Frontal cortex (tissue), 4 donors: ENCODE measurements around the gene WDPCP. TPM values are rescaled to one million over a fixed set of nuclear protein-coding genes. Genes with fewer than 3 reads are reported as not detected.
"Not testable (repeated sequence)": the region's sequence is repeated elsewhere in the genome, so short reads cannot be mapped to it uniquely, and the experiment has no call there.

Experiments used
- DNase-seq, 2 donors: peaks; one replicate each; pipeline ENCODE4 v3.0.0; 2012; ENCODE audit warnings: low spot score in 2 of 2
- FAIRE-seq: peaks from 2 replicates; lab custom pipeline; 2012; peaks lifted over from hg19 to GRCh38; lab: Jason Lieb, UNC
- total RNA-seq: library from RNA; depleted of rRNA; stranded (reverse); fragments of >200 nt; gene quantifications from one replicate; pipeline ENCODE4 v1.2.3, GENCODE V29; 2014
- donor health status: control.
- donor health status: control.
- donor health status: control.

Gene WDPCP
- total RNA-seq, 1 donor from 2014 or later, result 43.2 TPM

DNA sequence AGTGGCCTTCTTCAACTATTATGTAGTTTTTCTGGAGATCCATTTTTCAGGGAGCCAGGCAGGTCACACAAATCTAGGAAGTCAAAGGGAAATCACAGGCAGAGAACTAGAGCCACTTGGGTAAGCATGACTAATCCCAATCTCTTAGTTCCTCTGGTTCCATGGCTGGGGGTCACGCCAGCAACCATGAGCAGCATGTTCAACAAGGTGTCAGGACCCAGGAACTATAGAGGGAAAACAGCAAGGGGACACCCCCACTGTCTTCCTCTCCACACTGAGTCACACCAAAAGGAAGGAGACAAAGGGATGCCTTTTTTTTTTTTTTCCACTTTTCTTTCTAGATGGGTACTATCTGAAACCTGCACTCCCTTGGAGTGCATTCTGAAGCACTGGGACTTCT lies 286.8 kb downstream of the WDPCP start:
- no peak for FAIRE-seq
- no peak for DNase-seq

DNA sequence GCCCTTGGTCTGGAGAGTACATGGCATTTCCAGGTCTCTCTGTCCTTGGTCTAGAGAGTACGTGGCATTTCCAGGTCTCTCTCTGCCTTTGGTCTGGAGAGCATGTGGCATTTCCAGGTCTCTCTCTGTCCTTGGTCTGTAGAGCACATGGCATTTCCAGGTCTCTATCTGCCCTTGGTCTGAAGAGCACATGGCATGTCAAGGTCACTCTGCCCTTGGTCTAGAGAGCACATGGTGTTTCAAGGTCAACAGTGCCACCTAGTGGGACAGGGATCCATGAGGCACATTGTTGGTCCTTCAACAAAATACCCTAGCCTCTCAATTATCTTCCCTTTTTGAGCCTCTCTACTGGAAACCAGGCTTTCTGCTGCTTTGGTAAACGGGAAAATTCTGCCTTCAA lies 287.4 kb downstream of the WDPCP start:
- FAIRE-seq, result no peak
- DNase-seq, result no peak

DNA sequence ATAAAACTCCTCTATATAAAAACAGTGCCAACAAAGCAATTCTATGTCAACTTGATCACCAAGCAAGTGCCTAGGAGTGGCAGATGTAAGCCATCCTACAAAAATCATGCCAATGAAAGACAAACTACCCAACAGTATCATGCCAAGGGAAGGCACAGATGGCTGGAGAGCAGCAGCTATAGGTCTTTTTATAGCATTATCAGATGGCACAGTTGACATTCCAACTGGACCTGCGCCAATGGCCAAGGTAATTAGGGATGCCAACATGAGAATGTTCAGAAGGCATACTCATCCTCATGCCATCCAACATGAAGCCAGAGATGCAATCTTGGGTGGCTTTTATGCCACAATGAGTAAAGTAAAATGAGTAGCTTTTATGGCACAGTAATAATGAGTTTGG lies 300.3 kb downstream of the WDPCP start:
- no peak for DNase-seq
- FAIRE-seq, result no peak

DNA sequence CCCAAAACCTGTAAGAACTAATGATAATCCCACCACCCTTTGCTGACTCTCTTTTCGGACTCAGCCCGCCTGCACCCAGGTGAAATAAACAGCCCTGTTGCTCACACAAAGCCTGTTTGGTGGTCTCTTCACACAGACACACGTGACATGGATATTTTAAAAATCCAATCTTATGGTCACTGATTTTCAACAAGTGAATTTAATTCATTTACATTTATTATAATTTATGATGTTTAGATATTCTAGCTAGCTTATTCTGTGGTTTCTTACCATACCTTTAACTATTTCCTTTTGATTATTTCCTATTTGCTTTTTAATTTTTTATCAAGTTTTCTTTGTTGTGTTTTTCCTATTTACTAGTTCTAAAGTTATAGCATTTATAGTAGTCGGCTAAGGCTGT lies 301.8 kb downstream of the WDPCP start:
- not testable (repeated sequence) for DNase-seq, FAIRE-seq

DNA sequence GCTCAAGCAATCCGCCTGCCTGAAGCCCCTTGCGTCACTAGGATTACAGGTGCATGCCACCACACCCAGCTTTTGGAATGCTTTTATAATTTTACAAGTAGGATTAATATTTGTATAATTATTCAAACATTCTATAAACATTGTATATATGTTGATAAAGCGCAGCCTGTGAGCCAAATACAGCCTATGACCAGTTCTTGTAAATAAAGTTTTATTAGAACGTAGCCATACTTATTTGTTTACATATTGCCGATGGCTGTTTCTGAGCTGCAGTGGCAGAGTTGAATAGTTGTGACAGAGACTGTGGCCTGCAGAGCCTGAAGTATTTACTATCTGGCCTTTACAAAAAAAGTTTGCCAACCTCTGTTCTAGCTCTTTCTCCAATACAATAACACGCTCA lies 305.0 kb downstream of the WDPCP start:
- no peak for DNase-seq
- no peak for FAIRE-seq

DNA sequence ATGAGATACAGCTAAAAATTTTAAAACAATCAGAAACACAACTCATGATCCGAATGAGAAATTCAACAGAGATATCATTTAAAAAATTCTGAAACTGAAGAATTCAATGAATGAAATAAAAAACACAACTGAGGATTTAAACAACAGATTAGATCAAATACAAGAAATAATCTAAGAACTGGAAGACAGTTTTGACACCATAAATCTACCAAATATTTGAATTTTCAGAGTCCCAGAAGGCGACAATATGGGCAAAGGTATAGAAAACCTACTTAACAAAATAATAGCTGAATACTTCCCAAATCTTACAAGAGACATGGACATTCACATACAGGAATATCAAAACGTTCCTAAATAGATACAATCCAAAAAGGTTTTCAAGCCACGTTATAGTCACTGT lies 315.7 kb downstream of the WDPCP start:
- FAIRE-seq (no peak), DNase-seq (no peak)

DNA sequence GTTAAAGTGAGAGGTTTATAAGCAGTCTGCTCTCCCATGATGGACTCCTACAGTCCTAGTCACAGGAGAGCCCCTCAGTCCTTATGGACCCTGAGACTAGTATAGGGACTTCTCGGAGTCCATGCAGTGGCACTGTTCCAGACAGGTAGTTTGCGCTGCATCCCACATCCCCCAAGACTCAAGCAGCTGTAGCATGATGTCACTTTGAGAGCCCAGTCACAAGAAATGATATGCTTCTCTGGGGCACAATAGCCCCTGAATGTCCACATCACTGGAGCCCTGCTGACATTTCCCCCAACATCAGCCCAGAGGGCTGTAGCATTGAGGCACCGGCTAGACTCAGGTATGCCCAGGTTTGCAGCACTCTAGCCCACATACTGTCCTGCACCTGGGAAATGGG lies 317.6 kb downstream of the WDPCP start:
- FAIRE-seq, result no peak
- no peak for DNase-seq

DNA sequence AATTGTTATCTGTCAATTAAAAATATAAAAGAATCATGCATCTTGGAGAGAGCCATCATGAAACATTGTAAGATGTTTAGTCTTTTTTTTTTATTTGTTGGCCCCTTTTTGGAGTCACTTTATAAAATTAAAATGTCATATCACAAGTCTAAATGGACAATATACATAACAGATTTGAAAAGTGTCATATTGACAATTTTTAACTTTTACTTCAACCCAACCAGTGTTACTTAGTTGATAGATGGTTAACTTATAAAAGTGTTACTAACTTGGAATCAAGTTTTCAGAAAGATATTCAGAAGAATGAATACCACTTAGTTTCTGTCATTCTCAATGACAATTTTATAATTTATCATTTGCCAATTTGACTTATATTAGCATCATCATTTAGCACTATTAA lies 319.3 kb downstream of the WDPCP start:
- FAIRE-seq, result no peak
- no peak for DNase-seq

DNA sequence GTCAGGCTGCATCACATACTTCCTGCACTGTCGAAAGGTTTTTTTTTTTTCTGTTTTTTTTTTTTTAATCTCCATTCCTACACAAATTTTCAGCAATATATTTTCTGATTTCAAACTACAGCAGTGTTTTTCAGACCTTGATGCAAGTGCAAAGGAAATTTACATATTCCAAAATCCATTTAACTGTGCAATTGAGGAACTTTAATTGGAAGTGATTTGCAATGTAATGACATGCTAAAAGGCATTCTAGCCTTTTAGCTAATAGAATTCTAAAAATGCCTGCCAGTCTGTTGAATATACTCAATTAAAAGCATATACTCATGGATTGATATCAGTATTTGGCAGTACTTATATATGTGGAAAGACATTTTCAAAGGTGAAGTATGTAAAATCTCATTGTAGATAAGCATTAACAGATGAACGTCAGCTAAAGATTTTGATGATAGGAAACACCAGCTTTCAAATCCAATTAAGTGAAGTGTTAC lies 327.1 kb downstream of the WDPCP start:
- FAIRE-seq (no peak), DNase-seq (no peak)

DNA sequence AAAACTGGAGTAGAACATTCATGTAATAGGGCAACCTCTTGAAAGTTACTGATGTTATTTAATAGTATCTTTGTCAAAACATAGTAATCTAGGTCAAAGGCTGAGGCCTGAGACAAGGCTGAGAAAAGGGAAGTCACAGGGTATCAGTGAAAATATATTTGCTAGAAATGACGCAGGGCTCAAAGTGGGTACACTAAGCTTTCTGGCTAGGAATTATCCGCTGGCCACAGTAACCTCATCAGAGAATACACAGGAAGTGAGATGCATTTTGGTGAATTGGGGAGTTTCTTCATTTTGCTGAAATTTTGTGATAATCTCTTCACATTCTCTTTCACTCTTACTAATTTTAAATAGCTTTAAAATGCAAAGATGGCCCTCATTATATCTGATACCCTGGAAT lies 330.8 kb downstream of the WDPCP start:
- no peak for FAIRE-seq
- no peak for DNase-seq

DNA sequence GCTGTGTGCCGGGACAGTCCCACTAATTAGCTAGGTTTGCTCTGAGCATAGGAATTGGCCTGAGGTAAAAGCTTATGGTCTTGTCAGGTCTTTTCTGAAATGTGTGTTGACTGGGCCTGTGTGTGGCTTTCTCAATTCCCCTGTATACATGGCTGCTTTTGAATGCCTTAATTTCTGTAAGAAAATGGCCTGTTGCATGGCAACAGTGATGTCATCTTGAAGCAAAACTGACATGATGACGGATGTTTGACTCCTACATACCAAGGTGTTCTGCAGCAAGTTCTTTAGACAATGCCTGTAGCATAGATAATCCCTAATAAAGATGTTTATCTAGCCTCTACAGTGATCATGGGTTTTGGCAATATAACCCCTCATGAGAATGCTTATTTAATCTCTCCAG lies 339.1 kb downstream of the WDPCP start:
- FAIRE-seq, result no peak
- no peak for DNase-seq

DNA sequence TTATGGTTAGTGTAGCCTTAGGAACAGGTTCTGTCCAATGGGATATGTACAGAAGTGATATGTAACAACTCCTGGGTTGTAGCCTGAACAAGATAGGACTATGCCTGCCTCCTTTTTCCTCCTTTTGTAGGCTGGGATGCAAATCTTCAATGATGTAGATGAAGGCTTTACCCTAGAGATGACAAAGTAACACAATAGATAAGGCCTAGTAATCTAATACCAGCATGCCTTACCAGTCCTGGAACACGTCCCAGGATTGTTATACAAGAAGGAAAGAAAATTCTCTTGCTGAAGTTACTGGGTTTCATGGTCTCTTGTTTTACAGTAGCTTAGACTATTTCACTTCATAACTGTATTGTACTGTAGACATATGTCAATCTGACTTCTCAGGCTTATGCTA lies 345.5 kb downstream of the WDPCP start:
- DNase-seq (no peak), FAIRE-seq (no peak)

DNA sequence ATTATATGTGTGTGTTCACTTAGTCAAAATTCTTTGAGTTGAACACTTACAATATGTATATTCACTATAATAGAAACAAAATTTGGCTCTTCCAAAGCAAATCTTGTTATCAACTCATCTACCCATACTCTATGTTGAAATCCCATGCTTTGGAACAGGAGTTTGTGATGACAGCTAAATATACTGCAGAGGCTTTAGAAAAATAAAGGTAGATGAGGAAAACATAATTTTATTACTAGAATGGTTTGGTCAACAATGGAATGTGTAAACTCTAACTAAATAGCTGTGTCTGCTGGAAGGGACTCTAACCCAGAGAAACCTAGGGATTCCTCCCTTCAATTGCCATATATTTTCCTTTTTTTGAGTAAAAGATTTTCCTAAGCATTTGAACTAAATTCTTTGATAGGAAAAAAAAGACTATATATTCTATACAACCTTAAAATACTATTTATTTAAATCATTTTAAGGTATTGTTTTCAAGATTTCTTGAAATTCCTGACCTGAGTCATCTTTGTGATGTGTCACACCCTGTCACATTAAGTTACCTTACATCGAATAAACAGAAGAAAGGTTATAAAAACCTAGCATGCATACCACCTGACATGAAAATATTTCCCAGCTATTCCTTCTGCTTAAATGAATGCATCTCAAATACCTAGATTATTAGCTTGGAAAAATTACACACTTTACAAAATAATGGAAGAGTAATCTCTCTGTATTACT lies 362.2 kb downstream of the WDPCP start:
- FAIRE-seq, result no peak
- DNase-seq, result no peak

DNA sequence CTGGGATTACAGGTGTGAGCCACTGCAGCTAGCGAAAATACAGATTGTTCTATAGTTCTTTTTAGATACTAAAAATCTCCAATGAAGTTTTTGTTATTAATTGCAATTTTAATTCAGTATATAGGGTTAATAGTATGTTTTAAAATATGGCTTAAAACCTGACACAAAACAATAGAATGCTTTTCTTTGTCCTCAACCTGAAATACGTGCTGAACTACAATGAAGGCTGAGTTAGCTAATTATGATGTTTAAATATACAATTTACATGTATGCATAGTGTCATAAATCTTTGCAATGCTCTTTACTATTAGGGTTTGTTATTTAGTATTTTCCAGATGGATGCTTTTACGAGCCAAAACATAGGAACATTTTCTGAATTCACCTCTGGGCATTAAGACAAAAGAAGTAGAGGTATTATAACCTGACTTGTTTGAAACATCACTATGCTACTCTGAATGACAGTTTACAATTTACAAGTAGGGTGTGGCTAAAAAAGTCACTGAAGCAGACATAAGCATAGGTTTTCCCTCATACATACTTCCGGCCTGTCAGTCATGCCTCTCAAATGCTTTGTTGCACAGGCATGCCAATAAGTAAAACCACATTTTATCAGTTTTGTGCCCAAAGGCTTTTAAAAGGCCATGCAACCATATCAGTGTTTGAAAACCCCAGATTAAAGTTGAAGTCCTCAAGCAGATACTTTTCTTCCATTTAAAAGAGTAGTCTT lies 369.3 kb downstream of the WDPCP start:
- FAIRE-seq, result no peak
- DNase-seq, result no peak

DNA sequence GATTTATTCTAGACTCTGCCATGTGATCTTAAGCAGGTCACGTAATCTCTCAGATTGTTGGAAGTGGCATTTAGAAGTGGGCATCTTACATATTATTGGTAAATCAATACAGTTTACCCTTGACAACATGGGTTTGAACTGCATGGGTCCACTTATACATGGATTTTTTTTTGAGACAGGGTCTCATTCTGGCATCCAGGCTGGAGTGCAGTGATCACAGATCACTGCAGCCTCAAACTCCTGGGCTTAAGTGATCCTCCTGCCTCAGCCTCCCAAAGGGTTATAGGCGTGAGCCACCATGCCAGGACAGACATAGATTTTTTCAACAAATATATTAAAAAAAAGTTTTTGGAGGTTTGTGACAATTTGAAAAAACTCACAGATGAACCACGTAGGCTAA lies 393.0 kb downstream of the WDPCP start:
- FAIRE-seq (no peak), DNase-seq (no peak)

DNA sequence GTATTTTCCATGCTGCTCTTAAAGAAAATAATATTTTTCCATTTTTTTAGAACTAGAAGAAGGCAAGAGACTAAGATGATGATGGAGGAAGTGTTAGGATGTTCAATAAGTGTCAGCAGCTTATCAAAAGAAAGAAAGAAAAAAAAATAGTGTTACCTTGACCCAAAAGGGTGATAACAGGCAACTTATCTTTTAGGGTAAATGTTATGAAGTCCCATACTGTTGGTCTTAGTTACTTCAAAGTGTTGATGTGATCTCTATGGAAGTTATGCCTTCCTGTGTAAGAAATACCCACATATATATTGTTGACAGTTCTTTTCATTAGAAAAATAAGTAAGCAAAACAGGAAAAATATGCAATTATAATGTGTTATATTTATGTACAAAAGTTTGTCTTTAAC lies 394.1 kb downstream of the WDPCP start:
- FAIRE-seq (no peak), DNase-seq (no peak)

DNA sequence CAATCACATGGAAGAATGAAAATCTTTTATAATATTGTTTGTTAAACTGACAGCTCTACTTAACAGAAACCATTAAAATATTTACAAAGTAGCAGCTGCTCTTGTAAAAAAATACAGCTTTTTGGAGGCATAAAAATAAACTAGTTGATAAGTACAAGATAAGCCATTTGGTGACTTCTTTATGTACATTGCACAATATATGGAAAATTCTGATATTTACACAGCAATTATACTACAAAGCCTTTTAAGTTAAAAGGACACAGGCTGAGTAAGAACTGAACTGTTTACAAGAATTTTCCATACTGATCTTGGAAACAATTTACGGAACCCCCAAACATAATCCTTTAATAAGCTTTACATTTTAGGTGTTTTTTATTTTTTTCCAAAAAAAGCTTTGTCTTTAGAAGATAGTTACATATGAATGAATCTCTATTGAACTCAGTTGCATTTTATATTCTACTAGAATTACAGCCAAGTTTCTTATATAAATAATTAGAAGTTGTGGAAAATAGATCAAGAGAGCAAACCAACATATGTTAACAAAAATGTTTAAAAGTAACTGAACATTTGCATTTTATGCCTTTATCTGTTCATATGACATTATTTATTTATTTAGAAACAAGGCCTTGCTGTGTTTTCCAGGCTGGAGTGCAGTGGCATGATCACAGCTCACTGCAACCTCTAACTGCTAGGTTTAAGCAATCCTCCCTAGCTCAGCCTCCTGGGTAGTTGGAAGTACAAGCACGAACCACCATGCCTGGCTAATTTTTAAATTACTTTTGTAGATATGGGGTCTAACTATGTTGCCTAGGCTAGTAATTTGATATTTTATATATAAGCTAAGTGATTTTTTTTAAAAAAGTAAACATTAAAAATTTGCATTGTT lies 395.1 kb downstream of the WDPCP start:
- FAIRE-seq, result peak; percentile 43

DNA sequence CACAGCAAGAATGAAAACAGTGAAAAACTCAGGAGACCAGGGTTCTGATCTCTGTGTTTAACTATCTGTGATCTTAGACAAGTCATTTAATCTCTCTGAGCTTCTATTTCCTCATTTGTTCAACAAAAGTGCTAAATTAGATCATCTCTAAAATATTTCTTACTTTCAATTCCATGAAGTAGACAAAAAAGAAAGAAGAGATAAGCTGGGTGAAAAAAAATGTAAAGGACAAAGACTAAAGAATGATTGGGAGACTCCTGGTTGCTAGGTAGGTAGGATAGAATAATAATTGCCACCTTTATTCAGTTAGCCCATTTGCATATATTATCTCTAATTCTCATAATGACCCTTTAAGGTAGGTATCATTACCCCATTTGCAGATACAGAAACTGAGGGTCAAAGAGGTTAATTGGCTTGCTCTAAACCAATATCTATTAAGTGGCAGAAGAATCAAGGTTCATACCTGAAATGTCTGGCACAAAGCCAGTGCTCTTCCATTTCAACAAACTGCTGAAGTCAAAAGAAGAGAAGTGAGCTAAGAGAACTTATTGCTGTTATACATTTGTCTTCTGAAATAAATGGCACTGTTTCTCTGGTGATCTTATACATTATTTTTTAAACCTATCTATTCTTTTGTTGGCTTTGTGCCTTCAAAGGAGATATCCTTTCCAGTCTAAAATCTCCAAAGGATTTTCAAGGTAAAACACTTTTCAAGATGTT lies 395.9 kb downstream of the WDPCP start:
- FAIRE-seq, result no peak
- DNase-seq, result no peak

More for the DNA sequence above, 395.1 kb downstream of the WDPCP start:
- no peak for DNase-seq

DNA sequence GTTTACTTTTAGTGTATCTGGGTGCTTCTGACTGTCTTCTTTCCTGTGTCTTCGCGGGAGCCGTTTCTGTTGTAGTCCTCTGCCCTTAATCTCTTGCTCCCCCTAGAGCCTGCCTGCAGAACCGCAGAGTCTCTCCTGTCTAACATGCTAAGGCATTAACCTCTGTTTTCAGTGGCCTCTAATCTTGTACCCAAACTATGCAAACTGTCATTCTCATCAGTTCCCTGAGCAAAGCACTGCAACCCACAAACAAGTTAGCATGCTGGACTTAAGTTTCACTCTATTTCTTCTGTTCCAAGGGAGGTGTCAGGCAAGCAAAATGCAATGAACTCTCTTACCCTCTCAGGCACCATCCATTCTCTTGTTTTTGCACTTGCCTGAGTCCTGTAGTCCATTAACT lies 399.3 kb downstream of the WDPCP start:
- no peak for FAIRE-seq
- no peak for DNase-seq

DNA sequence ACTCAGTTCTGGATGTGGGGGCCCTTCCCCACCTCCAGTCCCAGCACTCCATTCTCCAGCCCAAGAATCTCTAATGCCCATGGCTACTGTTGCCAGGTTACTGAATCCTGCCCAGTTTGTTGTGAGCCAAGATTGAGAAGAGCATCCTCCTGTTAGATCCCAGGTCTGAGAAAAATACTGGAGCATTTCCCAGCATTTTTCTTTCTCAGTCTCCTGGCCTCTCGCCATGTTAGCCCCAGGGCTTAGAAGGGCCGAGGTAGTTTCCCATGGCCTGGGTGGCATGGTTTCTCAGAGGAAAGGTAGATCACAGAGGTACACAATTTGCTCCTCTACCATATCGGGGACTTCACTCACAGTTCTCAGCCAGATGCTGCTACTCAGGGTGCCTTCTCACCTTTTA lies 401.9 kb downstream of the WDPCP start:
- no peak for DNase-seq
- FAIRE-seq, result no peak
